GM21390 (cell line): ENCODE data around the gene FBXL17.

Experiments used
- ATAC-seq: cut with Tn5 transposase; IDR thresholded peaks from one replicate; pipeline ENCODE4 v1.9.1; 2021; ENCODE audit not compliant: unreplicated experiment

FBXL17 gene

DNA sequence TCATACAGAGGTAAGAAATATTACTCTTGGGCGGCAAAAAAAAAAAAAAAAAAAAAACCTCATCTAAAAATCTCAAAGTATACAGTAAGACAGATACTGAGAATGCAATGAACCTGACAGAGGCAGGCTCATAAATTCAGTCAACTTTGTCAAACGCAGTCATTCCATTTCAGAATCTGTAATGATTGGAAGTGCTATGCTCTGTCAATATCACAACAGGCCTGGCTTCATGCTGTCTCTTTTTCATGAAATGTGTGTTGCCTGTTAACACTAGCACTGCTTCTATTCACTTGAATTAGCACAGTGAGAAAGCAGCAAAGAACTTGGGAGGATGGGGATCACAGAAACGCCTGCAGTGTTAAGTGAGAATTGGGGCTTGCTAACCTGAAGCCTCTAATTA is 510.9 kb downstream of the FBXL17 start:
- no peak for ATAC-seq

DNA sequence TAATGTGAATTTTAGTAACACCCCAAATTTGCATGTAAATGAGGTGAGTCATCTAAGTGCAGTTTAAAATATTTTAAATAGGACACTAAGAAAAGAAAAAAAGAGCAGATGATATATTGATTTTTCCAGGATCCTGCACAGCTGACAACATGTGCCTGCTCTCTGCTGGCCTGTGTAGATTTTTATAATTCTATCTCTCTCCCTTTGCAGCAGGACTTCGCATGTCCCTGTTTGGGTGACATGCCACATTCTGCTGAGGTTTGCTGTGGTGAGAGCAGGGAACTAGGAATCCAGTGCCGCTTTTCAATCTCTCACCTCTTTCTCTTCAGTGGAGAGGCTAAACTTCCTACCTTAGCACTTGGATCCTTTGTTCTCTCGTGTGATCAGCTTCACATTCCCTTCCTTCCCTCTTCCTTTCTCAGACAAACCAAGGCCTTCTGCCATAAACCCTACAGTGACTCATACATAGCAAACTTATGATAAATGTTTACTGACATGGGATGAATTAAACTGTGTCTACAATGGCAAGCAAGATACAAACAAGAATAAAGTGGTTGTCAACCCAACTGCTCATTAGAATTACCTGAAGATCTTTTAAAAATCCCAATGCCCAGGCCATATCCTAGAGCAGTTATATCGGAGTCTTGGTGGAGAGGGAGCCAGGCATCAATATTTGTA is 512.3 kb downstream of the FBXL17 start:
- no peak for ATAC-seq

DNA sequence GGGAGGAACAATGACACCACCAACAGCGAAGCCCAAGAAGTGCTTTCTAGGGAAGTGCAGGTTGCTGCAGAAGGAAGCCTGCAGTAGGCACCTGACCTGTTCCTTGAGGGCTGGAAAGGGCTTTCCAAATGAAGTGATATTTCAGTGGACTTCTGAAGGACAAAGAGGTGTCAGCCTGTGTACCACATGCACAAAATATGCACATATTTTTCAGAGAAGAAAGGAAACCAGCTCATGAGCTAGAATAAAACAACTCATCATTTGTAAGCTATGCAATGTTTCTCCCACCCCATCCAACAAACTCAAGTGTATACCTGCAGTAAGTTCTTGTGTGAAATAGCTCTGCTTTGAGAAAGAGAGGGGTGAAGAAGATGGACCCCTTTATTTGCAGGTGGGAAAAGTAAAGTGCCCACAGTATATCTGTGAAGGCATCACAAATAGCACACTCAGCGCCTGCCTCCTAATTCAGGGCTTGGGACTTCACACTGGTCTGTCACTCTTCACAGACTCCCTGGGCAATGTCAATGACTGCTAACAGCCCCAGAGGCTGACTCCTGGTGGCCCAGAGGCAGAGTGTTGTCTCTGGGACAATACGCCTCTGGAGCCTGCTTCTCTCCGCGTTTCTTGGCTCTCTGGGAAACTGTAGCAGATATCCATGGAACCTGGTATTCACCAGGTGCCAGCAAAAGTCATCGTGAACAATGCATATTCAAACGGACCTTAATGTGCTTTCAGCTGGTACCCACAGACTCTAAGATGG is 513.1 kb downstream of the FBXL17 start:
- no peak for ATAC-seq

DNA sequence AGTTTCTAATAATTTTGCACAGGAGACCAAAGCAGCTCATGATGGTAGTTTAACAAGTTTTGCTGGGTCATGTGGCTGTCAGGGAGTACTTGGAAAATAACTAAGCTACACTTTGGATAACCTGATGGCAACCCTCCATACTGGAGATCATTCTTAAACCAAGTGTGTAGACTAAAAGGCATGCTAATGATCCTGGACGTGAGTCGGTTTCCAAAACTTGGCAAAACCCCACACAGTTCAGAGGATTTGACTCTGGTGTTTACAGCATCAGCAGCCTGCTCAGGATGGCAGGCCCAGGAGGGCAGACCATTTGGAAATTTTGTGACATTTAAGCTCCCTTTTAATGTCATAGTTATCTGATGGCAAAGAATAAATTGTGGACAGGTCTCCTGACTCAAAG is 514.6 kb downstream of the FBXL17 start:
- ATAC-seq = no peak

DNA sequence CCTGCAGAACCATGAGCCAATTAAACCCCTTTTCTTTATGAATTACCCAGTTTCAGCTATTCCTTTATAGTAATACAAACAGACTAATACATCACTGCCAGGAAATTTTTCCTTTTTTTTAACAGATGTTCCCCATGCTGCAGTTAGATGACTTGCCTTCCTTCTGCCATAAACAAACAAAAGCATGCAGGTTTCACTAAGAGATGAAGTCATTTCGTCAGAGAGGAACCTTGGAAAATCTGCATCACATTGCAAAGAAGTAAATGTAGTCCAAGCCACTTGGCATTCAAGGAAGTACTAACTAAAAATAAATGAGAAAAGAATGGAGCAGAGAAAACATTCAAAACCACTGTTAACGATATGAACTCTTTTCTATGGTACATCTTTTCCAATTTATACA is 517.1 kb downstream of the FBXL17 start:
- no peak for ATAC-seq

DNA sequence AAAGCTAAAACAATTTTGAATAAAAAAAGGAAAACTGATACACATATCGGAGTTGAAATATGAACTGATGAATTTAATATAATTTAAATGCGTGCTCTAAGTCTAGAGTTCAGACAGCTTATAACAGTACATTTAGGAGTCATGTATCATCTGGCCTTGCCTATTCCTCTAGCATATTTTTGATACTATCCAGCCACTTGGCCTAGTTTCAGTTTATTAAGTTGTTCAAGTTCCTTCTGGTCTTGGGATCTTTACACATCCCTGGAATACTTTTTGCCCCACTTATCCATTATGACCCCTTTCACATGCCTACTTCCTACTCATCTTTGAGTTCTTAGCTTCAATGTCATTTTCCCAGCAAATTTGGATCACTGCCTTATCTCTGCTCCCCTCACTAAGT is 518.8 kb downstream of the FBXL17 start:
- ATAC-seq = no peak

DNA sequence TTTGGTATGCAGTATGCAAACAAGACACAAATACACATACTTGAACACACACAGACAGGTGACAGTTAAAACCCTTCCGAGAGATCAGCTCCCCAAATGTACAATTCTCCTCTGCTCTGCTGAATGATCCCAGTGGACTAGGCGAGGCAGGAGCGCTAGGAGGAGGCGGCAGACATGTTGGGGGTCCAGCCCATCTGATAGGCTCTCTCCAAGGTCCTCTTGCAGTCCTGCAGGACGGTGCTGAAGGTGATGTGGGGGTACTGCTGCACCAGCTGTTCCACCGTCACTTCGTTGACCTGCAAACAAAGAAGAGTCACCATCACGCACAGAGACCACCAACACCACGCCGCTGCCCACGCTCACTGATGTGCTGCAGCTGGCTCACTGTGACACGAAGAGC is 520.3 kb downstream of the FBXL17 start:
- no peak for ATAC-seq

DNA sequence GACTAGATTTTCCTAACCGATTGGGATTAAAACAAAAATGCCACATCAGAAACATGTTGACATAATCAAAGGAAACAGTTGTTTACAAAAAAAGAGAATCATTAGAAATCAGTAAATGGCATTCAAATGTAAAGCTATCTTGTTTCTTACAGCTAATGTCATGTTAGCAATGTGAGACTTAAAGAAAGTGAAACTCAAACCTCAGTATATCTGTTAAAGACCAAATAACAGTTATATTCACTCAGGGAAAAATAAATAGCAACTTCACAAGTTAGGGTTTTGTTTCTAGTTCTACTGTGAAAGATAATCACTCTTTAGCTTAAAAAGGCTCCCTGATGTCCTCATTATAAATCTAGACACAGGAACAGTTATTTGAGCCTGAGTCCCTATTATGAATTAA is 521.9 kb downstream of the FBXL17 start:
- no peak for ATAC-seq

DNA sequence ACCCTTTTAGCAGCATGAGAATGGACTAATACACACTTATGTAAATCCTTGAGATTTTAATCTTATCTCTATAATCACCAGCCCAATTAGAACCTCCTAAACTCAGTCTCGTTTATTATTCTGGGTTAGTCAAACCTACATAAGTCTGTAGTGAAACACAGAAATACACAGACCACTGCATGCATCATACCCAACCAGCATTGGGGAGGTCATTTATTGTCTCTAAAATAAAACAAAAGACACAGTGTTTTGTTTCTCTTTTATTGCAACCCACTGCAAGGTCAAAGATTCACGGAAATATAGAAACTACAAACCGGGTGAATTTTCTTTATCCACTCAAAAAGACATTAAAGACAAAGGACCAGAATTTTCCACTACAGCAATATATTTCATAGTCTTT is 523.1 kb downstream of the FBXL17 start:
- no peak for ATAC-seq

DNA sequence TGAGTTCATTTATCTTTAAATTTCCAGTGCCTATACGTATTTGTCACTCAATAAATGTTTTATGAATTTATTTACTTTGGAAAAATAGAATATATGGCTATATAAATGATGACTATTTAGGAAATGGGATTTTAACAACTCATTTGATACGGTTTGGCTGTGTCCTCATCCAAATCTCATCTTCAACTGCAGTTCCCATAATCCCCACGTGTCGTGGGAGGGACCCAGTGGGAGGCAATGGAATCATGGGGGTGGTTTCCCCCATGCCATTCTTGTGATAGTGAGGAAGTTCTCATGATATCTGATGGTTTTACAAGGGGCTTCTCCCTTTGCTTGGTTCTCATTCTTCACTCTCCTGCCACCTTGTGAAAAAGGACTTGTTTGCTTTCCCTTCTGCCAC is 523.6 kb downstream of the FBXL17 start:
- no peak for ATAC-seq

DNA sequence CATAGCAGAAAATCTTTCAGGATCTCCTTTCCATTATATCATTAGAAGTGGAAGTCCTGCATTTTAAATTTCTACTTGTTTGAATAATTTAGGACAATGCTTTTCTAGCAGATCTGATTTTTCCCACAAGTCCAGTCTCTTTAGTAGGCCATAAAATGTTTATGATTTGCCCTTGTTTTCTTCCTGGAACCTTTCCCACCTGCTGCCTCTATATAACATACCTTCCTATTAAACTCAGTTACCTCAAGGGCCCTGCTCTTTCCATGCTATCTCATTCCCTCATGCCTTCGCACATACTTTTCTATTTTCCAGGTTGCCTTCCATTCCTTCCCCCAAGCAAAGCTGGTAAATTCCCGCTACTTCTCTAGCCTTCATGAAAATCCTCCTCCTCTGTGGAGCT is 524.1 kb downstream of the FBXL17 start:
- no peak for ATAC-seq

DNA sequence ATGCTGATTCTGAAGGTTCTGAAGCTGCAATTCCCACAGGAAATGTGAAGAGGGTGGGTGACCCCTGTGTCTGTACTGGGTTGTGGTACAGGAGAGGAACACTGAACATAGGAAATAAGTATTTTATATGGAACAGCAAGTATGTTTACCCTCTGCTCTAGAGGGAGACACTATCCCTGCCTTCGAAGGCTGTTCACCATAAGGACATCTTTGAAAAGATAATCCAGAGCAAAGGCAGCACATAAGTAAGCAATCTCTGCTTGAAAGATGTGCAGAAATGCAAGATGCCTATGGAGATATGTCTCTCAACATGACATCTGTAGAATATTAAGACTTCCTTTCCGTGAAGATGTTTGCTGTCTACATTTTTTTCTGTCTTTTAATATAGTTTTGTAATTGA is 526.7 kb downstream of the FBXL17 start:
- no peak for ATAC-seq

DNA sequence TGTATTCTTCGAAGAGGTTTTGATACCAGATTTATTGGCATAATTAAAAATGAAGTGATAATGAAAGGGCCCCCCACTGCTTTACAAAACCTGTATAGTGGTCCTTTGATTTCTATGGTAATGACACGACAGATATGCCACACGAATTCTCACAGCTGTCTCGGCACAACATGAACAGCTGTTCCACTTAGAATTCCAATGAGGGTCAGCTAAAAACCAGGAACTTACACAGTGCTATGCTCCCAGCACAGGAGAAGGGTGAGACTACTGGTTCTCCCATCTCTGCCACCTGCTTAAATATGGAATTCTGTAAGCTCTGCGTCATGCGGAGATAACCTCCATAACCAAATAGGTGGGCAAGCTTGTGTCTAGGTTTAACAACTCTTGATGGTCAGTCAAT is 528.2 kb downstream of the FBXL17 start:
- no peak for ATAC-seq

DNA sequence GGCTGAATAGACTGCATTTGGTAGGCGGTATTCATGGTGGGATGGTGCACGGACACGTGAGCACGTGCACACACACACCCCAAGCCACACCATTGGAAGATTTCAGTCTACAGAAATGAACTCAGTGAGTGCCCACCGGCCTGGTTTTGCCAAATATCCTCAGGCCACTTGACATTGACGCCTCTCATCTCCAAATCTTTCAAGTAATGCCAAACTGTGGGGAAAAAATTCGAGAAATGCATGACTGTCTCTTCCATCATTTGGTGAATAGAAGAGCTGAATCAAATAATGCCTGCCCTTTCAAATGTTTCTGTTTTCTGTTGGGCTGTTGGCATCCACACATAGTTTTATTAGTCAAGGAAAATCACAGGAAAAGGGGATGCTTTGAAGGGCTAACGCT is 528.9 kb downstream of the FBXL17 start:
- ATAC-seq = no peak

DNA sequence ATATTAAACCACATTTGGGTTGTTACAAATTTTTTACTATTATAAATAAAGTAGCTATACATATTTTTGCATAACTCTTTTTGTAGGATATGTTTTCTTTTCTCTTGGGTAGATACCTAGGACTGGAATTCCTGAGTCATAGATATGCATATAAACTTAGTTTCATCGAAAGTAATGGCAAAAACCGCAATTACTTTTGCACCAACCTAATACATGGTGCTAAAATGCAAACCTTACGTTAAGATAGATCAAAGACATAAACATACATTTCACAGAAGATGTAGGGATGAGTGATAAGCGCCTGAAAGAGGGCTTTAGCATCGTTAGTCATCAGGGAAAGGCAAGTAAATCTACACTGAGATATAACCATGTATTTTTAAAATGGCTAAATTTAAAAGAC is 532.8 kb downstream of the FBXL17 start:
- ATAC-seq = no peak

DNA sequence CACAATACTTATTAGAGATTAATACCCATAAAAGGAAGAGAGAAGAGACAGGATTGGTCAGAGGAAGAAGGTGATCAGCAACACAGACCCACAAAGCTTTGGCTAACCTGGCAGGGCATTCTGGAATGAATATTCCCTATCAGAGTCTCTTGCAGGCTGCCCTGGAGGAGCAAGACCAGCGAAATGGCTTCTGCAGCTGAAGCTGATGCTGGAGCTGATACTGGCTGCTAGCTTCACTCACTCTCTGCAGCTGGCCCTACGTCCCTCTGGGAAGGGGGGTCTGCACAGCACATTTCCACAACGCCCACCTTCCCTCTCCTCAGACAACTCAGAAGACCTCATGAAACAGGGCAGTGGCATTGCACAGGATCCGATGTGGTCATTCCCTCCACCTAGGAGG is 541.3 kb downstream of the FBXL17 start:
- ATAC-seq = no peak

DNA sequence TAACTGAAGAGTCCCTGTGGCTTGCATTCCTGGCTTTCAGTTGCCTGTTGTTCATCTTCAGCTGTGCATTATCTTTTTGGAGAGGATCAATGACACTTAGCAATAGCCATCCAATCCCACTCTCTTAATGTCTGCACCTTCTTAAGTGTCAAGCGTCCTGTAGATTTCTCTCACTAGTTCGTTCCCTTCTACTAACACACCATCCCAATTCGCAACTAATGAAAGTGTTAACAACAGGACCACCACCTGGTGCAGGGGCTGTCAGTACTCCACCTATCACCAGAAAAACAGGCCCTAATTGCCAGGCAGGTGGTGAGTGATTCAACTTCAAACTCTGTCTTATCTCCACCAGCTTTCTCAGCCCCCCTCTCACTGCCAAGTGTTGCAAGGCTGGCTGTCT is 541.7 kb downstream of the FBXL17 start:
- ATAC-seq = no peak

DNA sequence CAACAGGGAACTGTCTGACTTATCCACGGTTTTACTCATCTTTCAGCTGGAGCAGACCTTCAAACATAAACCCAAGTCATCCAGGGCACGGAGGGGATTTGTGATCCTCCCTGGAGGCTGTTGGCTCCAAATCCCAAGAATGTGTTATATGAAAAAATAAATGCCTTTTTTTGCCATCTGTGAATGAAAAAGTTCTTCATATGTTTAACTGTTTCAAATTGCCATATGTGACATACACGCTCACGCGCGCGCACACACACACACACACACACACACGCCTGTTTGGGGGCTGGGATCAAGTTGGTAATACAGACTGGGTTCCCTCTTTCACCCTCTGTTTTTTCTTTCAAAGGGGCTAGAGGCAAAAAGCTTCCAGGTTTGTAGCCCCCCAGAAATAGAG is 546.8 kb downstream of the FBXL17 start:
- ATAC-seq = no peak

DNA sequence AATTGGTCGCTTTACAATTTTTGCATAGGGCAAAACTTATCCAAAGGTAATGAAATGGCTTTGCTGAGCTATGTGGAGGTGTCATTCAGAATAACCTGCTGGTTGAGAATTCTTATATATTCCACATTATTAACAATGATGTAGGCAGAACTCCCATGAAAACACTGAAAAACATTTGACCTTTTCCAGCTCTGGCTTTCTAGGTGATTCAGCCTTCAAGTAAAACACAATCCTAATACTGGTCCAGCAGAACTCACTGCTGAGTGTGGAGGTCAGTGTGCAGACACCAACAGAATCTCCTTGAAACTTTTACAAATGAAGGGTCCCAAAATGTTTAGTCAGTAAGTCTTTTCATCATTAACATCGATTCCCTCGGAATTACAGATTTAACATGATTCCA is 549.2 kb downstream of the FBXL17 start:
- ATAC-seq = no peak

DNA sequence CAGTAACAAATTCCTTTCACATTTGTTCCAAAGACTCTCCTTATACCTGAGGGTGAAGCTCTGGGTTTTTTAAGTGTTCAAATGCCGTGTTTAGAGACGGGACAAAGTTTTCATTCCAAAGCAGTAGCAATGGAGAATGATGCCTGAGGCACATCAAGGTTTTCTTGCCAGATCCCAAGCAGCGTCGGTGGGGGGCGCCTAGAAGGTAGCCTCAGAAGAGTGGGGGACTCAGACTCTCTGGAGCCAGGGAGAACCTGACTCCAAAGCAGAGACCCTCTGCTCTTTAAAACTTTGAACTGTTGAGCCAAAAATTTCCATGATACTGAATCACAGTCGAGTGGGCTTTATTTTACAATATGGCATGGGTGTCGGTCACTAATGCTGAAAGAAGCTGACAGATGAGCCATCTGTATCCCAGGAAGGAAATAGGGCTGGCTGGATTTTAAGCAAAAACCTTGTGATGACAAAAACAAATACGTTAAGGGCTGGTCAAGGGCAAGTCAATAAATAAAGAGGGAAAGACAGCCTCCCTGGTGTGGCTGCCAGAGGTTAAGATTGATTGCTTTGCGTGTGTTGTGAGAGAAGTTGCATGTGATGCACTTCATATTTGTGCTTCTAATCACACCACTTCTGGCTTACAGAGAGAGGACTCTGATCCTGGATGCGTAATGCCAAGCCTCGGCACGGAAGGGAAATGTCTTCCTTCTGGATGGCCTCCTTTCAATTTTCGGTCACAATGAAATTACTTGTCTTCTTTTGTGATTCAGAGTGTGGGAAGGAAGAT is 550.1 kb downstream of the FBXL17 start:
- ATAC-seq = no peak

DNA sequence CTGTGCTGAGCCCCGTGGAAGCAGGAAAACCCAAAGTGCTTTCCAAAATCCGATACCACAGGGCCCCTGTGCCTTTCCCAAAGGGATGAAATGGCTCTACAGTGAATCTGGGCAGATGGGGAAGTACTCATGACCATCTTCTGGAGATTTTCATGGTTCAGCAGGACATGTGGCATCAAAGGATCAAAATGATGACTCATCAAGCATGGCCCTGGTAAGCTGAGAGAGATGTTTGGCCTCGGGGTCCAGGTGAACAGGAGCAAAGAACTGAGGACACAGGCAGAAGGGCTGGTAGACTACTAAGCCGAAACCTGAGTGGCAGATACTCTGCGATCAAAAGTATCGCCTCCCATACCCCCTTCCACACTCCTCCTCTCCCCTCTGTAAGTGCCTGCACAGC is 551.1 kb downstream of the FBXL17 start:
- no peak for ATAC-seq
